ENCODE results near the gene SEPTIN5.

DNA sequence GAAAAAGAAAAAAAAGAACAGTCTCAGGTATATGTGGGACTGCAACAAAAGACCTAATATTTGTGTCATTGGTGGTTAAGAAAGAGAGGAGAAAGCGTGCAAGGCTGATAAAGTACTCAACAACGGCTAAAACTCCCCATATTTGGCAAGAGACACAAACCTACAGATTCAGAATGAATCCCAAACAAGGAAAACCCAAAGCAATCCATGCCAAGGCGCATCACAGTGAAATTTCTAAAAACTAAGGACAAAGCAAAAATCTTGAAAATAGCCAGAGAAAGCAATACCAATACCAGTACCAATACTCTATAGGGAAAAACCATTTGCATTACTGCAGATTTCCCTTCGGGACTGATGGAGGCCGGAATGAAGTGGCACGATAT, 32.4 kb upstream of the SEPTIN5 start:
- TF ChIP-seq, protein P1, sequence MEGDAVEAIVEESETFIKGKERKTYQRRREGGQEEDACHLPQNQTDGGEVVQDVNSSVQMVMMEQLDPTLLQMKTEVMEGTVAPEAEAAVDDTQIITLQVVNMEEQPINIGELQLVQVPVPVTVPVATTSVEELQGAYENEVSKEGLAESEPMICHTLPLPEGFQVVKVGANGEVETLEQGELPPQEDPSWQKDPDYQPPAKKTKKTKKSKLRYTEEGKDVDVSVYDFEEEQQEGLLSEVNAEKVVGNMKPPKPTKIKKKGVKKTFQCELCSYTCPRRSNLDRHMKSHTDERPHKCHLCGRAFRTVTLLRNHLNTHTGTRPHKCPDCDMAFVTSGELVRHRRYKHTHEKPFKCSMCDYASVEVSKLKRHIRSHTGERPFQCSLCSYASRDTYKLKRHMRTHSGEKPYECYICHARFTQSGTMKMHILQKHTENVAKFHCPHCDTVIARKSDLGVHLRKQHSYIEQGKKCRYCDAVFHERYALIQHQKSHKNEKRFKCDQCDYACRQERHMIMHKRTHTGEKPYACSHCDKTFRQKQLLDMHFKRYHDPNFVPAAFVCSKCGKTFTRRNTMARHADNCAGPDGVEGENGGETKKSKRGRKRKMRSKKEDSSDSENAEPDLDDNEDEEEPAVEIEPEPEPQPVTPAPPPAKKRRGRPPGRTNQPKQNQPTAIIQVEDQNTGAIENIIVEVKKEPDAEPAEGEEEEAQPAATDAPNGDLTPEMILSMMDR (IDR thresholded peaks at IDR 0.05; ENCODE audit: insufficient read depth, low read length, poor library complexity, severe bottlenecking), result no peak
- TF ChIP-seq EZH2phosphoT487 (conservative IDR thresholded peaks at IDR 0.05; ENCODE audit: low read length), result no peak

Data from SU-DHL-6 (cell line).